Stimulated activated CD8-positive, alpha-beta memory T cell treated with anti-CD3 and anti-CD28 coated beads, Interleukin-2, amount 100 ng/mL, for 1 hour (primary cell): ENCODE measurements around the gene MAGEA9.
"Not testable (repeated sequence)": the region's sequence is repeated elsewhere in the genome, so short reads cannot be mapped to it uniquely, and the experiment has no call there.

Source experiments
- DNase-seq, 2 donors: peaks; one replicate each; pipeline ENCODE4 v3.0.0-alpha.2; 2020; ENCODE audit warnings: low read depth in 2 of 2

MAGEA9 gene

DNA sequence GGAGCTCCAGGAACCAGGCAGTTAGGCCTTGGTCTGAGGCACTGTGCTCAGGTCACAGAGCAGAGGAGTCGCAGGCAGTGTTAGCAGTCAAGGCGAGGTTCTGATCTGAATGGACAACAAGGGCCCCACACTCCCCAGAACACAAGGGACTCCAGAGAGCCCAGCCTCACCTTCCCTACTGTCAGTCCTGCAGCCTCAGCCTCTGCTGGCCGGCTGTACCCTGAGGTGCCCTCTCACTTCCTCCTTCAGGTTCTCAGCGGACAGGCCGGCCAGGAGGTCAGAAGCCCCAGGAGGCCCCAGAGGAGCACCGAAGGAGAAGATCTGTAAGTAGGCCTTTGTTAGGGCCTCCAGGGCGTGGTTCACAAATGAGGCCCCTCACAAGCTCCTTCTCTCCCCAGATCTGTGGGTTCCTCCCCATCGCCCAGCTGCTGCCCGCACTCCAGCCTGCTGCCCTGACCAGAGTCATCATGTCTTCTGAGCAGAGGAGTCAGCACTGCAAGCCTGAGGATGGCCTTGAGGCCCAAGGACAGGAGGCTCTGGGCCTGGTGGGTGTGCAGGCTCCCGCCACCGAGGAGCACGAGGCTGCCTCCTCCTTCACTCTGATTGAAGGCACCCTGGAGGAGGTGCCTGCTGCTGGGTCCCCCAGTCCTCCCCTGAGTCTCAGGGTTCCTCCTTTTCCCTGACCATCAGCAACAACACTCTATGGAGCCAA lies 26.2 kb downstream of the MAGEA9 start:
- no peak for DNase-seq

GRCh38 chrX:149818652-149819051 lies 36.9 kb downstream of the MAGEA9 start:
- no peak for DNase-seq

DNA sequence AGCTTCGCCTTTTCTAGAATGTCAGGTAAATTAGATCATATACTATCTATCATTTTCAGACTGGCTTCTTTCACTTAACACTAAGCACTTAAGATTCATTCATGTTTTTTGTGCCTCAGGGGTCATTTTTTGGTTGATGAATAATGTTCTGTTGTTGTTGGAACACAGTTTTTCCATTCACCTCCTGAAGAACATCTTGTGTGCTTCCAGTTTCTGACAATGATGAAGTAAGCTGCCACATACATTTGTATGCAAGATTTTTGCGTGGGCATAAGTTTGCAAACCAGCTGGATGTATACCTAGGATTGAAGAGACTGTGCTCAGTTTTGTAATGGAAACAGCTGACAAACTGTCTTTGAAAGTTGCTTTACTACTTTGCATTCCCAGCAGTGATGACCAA lies 37.6 kb downstream of the MAGEA9 start:
- no peak for DNase-seq

DNA sequence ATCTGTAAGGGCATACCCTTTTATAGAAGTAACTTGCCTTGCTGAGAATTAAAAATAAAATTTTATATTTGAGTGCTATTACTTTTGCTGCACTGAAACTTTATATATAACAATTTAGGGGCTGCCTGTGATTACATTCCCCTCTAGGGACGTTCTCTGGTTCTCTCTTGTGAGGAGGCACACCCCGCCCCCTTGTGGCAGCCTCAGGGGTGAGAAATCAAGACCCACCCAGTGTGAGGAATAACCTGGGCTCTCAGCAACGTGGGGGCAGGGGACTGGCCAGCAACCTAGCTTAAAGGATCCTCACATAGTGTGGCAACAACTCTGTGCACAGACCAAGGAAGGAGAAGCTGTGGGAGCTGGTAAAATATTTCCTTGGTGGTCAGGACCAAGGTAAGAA lies 43.7 kb downstream of the MAGEA9 start:
- no peak for DNase-seq

DNA sequence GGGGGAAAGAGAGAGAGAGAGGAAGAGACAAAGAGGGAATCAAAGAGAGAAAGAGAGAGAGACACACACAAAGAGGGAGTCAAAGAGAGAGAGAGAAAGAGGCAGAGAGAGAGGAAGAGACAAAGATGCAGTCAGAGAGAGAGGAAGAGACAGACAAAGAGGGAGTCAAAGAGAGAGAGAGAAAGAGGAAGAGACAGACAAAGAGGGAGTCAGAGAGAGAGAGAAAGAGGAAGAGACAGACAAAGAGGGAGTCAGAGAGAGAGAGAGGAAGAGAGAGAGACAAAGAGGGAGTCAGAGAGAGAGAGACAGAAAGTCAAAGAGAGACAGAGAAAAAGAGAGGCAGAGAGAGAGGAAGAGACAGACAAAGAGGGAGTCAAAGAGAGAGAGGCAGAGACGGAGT lies 45.5 kb downstream of the MAGEA9 start:
- DNase-seq = no peak

DNA sequence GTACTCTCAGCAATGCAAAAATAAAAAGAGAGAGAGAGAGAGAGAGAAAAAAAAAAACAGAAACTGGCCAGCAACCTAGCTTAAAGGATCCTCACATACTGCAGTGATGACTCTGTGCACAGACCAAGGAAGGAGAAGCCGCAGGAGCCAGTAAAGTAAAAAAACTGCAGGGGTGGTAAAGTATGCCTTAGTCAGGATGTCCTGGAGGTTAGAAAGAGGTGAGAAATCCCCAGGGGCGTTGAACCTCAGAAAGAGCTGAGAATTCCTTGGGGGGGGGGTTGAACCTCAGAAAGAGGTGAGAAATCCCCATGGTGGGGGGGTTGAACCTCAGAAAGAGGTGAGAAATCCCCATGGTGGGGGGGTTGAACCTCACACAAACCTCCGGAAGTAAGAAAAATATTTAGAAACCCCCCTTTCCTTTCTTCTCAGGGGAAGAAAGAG lies 48.0 kb downstream of the MAGEA9 start:
- DNase-seq = no peak

- DNase-seq = no peak
Measured at GRCh38 chrX:149830192-149830873, 48.6 kb downstream of the MAGEA9 start.

DNA sequence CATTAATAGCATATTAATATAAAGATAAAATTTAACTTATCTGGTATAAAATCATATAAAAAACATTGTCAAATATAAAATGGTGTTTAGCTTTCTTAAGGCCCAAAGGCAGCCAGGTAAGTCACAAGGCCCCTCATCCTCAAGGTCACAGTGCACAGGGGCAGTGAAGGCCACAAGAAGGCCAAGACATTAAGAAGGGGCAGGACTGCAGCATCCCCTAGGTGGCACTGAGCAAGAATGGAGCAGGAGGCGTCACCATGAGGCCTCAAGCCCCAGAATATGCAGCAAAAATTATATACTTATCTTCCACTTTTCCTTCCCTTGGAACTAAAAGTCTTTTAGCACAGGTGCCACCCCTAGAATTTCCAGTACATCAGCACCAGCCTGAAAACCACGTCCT lies 49.7 kb downstream of the MAGEA9 start:
- no peak for DNase-seq

- DNase-seq = not testable (repeated sequence)
Measured at GRCh38 chrX:149836728-149837127, 55.0 kb downstream of the MAGEA9 start.

GRCh38 chrX:149837167-149837566 lies 55.4 kb downstream of the MAGEA9 start:
- DNase-seq = no peak
